Measurements from ENCODE around the gene IGHMBP2. TPM values are rescaled to one million over a fixed set of nuclear protein-coding genes. Genes with fewer than 3 reads are reported as not detected.
"Not testable (repeated sequence)": the region's sequence is repeated elsewhere in the genome, so short reads cannot be mapped to it uniquely, and the experiment has no call there.

The IGHMBP2 gene
- total RNA-seq: 10 to 100 TPM; 24.1 to 24.9 TPM

GRCh38 chr11:68903288-68904247 is at the start of gene IGHMBP2, which contains the start of gene MRPL21:
IGHMBP2 (plus strand) TSS chr11:68903891; CDS start chr11:68903953, 62 bp downstream.
MRPL21 (minus strand) TSS chr11:68903832; CDS start chr11:68903810, 22 bp downstream.
- H3K36me3 Mint-ChIP-seq (ENCODE audit: low read depth): peaks cover 13% of the 10 kb centered on the region
- H3K4me3 Mint-ChIP-seq: peak within 1 kb of the TSS; percentile 99
- CTCF ChIA-PET: no interaction called here
- no peaks in the 10 kb centered on the region for H3K9me3 Mint-ChIP-seq
- POLR2A ChIA-PET: interaction anchor here (0.6 to 1.8 kb wide), 14 partner anchors 10 to 447 kb away, joined by 3 to 6 read pairs (median 3); partner anchors contain the start of gene TPCN2
- H3K4me1 Mint-ChIP-seq: peaks cover 45% of the 10 kb centered on the region
- peak within 1 kb of the TSS; percentile 88 for H3K27ac Mint-ChIP-seq
- no peaks in the 10 kb centered on the region for H3K27me3 Mint-ChIP-seq
- DNase-seq: peak; percentile 89

GRCh38 chr11:68854273-68854958 is 49.3 kb upstream of the IGHMBP2 start:
- H3K4me1 Mint-ChIP-seq: peaks cover 3% of the 10 kb centered on the region
- H3K27ac Mint-ChIP-seq: no peak overlapping the region
- H3K36me3 Mint-ChIP-seq (ENCODE audit: low read depth): no peaks in the 10 kb centered on the region
- CTCF ChIA-PET: interaction anchor here (1.0 to 3.2 kb wide), 2 partner anchors 10 to 12 kb away, joined by 4 to 13 read pairs; partner anchors contain the start of gene CPT1A
- POLR2A ChIA-PET: interaction anchor here (1.2 kb wide), 1 partner anchor 12 kb away, joined by 3 read pairs; no protein-coding TSS in a partner anchor
- no peak overlapping the region for H3K4me3 Mint-ChIP-seq
- no peak for DNase-seq
- peaks cover 47% of the 10 kb centered on the region for H3K27me3 Mint-ChIP-seq
- no peaks in the 10 kb centered on the region for H3K9me3 Mint-ChIP-seq

GRCh38 chr11:68855205-68855981 is 48.3 kb upstream of the IGHMBP2 start:
- Mint-ChIP-seq H3K36me3 (ENCODE audit: low read depth) (no peaks in the 10 kb centered on the region), H3K4me3 (no peak overlapping the region), H3K9me3 (no peaks in the 10 kb centered on the region), H3K27me3 (peaks cover 47% of the 10 kb centered on the region), H3K4me1 (peaks cover 3% of the 10 kb centered on the region), H3K27ac (no peak overlapping the region)
- ChIA-PET CTCF (interaction anchor here (1.0 kb wide), 1 partner anchor 11 kb away, joined by 4 read pairs; no protein-coding TSS in a partner anchor), POLR2A (interaction anchor here (1.2 kb wide), 1 partner anchor 13 kb away, joined by 3 read pairs; no protein-coding TSS in a partner anchor)
- DNase-seq: no peak

- H3K4me1 Mint-ChIP-seq; H3K9me3 Mint-ChIP-seq; POLR2A ChIA-PET; H3K4me3 Mint-ChIP-seq; DNase-seq; CTCF ChIA-PET; H3K27ac Mint-ChIP-seq; H3K36me3 Mint-ChIP-seq (ENCODE audit: low read depth): not testable (repeated sequence)
- H3K27me3 Mint-ChIP-seq: peaks cover 42% of the 10 kb centered on the region
Observed at GRCh38 chr11:68856425-68857030, 47.2 kb upstream of the IGHMBP2 start.

- Mint-ChIP-seq H3K36me3 (ENCODE audit: low read depth) (no peaks in the 10 kb centered on the region), H3K9me3 (no peaks in the 10 kb centered on the region), H3K4me1 (peaks cover 3% of the 10 kb centered on the region), H3K27me3 (peaks cover 39% of the 10 kb centered on the region), H3K27ac (no peak overlapping the region), H3K4me3 (no peak overlapping the region)
- no peak for DNase-seq
- ChIA-PET POLR2A (no interaction called here), CTCF (no interaction called here)
Observed at GRCh38 chr11:68857037-68857586, 46.6 kb upstream of the IGHMBP2 start.

- no peak overlapping the region for H3K27ac Mint-ChIP-seq
- peaks cover 3% of the 10 kb centered on the region for H3K4me1 Mint-ChIP-seq
- POLR2A ChIA-PET: no interaction called here
- DNase-seq: no peak
- CTCF ChIA-PET: no interaction called here
- H3K36me3 Mint-ChIP-seq (ENCODE audit: low read depth): no peaks in the 10 kb centered on the region
- peaks cover 24% of the 10 kb centered on the region for H3K27me3 Mint-ChIP-seq
- H3K4me3 Mint-ChIP-seq: no peak overlapping the region
- peaks cover 6% of the 10 kb centered on the region for H3K9me3 Mint-ChIP-seq
Observed at GRCh38 chr11:68859123-68859522, 44.6 kb upstream of the IGHMBP2 start.

- H3K27ac Mint-ChIP-seq: no peak overlapping the region
- ChIA-PET POLR2A (no interaction called here), CTCF (no interaction called here)
- peaks cover 3% of the 10 kb centered on the region for H3K27me3 Mint-ChIP-seq
- H3K4me3 Mint-ChIP-seq: no peak overlapping the region
- no peak for DNase-seq
- peaks cover 6% of the 10 kb centered on the region for H3K9me3 Mint-ChIP-seq
- no peaks in the 10 kb centered on the region for H3K36me3 Mint-ChIP-seq (ENCODE audit: low read depth)
- H3K4me1 Mint-ChIP-seq: no peaks in the 10 kb centered on the region
Observed at GRCh38 chr11:68862421-68862820, 41.3 kb upstream of the IGHMBP2 start.

- Mint-ChIP-seq H3K9me3 (peaks cover 6% of the 10 kb centered on the region), H3K4me3 (no peak overlapping the region), H3K36me3 (ENCODE audit: low read depth) (no peaks in the 10 kb centered on the region), H3K27me3 (peaks cover 4% of the 10 kb centered on the region), H3K4me1 (peaks cover 2% of the 10 kb centered on the region), H3K27ac (no peak overlapping the region)
- ChIA-PET CTCF (no interaction called here), POLR2A (no interaction called here)
- no peak for DNase-seq
Observed at GRCh38 chr11:68863553-68864265, 40.0 kb upstream of the IGHMBP2 start.

GRCh38 chr11:68865241-68865640 is 38.5 kb upstream of the IGHMBP2 start:
- ChIA-PET CTCF (no interaction called here), POLR2A (no interaction called here)
- Mint-ChIP-seq H3K27ac (no peak overlapping the region), H3K36me3 (ENCODE audit: low read depth) (no peaks in the 10 kb centered on the region), H3K9me3 (peaks cover 6% of the 10 kb centered on the region), H3K27me3 (peaks cover 19% of the 10 kb centered on the region), H3K4me3 (no peak overlapping the region), H3K4me1 (peaks cover 10% of the 10 kb centered on the region)
- DNase-seq: no peak

- ChIA-PET POLR2A (no interaction called here), CTCF (no interaction called here)
- DNase-seq: no peak
- peaks cover 10% of the 10 kb centered on the region for H3K4me1 Mint-ChIP-seq
- H3K36me3 Mint-ChIP-seq (ENCODE audit: low read depth): no peaks in the 10 kb centered on the region
- peaks cover 6% of the 10 kb centered on the region for H3K9me3 Mint-ChIP-seq
- peaks cover 30% of the 10 kb centered on the region for H3K27me3 Mint-ChIP-seq
- H3K4me3 Mint-ChIP-seq: no peak overlapping the region
- H3K27ac Mint-ChIP-seq: no peak overlapping the region
Observed at GRCh38 chr11:68867066-68867465, 36.6 kb upstream of the IGHMBP2 start.

GRCh38 chr11:68868221-68868835 is 35.4 kb upstream of the IGHMBP2 start:
- Mint-ChIP-seq H3K27me3 (peaks cover 38% of the 10 kb centered on the region), H3K9me3 (peaks cover 3% of the 10 kb centered on the region), H3K4me3 (no peak overlapping the region), H3K4me1 (peaks cover 10% of the 10 kb centered on the region), H3K36me3 (ENCODE audit: low read depth) (no peaks in the 10 kb centered on the region), H3K27ac (no peak overlapping the region)
- DNase-seq: no peak
- POLR2A ChIA-PET: no interaction called here
- CTCF ChIA-PET: interaction anchor here (0.7 kb wide), 1 partner anchor 173 kb away, joined by 3 read pairs; no protein-coding TSS in a partner anchor

Measured in activated CD4-positive, alpha-beta memory T cell treated with anti-CD3 and anti-CD28 coated beads, Interleukin-2, amount 10 ng/mL, durations not matched to agents 7 days and 5 days (primary cell).